Measurements from ENCODE around the gene KRT6B.
"Not testable (repeated sequence)": the region's sequence is repeated elsewhere in the genome, so short reads cannot be mapped to it uniquely, and the experiment has no call there.

The KRT6B gene

DNA sequence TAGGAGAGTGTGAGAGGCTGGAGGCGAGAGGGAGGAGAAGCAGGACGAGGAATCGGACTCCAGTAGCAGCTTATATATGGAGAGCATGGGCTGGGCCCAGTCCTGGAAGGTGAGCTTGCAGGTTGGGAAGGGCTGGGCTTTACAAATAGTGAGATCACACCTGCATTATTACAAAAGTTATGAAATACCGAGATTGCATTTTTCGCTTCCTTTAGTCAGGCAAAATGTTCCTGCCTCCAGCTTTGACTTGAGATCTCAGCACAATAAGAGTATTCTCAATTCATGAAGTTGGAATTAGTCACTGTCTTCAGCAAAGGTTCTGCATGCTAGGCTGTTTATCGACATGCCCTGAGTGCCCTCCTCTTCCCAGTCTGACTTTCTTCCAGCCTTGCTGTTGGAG, at the start of gene KRT6B:
Gene KRT6B (minus strand): TSS at position 46 of the 400 bp plus-strand sequence. CDS start 68 bp downstream, outside the sequence.
- DNase-seq: no peak

DNA sequence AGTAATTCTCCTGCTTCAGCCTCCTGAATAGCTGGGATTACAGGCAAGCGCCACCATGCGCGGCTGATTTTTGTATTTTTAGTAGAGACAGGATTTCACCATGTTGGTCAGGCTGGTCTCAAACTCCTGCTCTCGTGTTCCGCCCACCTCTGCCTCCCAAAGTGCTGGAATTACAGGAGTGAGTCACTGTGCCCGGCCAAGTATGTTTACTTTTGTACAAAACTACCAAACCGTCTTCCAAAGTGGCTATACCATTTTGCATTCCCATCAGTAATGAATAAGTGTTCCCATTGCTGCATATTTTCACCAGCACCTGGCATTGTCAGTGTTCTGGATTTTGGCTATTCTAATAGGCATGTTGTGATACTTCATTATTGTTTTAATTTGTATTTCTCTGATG, 49.5 kb upstream of the KRT6B start:
- no peak for DNase-seq

DNA sequence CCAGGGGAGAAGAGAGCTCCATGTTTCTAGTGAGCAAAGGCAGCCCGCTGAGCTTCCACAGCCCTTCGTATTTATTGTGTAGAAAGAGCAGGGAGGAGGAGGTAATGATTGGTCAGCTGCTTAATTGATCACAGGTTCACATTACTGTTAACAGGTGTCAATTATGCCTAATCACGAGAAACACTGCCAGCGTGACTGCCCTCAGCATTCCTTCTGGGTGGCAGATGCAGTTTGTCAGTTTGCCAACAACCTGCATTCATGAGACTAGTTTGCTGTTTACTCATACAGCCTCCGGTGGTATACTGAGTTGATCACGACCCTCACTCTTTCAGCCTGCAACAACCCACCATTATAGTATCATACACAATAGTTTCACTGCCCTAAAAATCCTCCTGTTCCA, 48.6 kb upstream of the KRT6B start:
- DNase-seq: not testable (repeated sequence)

DNA sequence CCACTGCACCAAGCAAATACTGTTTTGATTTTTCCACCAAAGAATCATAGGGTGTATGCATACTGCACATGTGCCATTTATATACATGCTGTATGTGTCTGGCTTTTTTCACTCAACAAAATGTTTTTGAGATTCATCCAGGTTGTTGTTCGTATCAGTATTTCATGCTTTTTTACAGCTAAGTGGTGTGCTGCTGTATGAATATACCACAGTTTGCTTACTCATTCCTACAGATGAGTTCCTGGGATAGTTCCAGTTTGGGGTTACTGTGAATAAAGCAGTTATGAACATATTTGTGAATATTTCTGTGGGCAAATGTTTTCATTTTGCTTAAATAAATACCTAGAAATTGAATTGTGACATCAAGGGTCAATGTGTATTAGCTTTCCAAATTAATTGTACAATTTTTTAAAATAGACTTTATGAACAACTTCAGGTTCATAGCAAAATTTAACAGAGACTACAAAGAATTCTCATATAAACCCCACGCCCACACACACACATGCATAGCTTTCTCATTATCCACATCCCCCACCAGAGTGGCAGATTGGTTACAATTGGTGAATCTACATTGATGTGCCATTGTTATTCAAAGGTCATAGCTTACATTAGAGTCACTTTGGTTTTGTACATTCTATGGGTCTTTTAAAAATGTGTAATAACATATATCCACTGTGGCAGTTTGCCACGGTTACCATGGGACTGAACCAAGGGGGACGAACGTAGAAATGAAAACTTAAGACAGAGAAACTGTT, 48.0 kb upstream of the KRT6B start:
- no peak for DNase-seq

DNA sequence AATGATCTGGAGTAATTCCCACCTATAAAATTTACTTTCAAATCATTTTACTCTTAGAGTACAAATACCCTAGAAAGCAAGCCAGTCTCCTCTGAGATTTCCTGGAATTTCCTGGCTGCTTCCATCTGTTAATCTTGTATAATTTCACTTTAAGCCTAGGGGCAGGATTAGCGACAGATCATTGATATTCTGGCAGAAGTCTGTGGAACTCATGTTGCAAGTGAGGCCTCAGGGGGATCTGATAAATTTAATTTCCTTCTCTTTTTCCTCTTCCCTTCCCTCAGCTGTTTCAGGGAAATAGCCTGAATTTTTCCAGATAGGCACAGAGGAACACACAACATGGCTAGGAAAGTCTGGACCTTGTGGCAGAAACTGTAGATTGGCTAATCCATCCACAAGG, 47.0 kb upstream of the KRT6B start:
- no peak for DNase-seq

DNA sequence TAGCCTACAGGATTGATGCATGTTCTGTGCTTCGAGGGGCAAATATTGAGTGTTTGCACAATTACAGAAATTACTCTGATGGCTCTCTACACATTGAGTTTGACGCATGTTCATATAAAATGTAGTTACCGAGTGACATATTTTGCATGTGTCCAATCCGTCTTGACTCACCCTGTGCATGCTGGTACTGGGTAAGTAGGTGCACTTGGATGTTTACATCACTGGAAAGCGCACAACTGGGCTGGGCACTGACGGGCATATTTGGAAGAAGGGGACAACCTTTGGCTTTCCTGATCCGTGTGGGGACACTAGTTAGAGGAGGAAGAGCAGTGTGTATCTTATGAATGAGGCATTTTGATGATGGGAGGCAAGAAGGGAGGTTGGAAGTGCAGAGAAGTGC, 46.0 kb upstream of the KRT6B start:
- DNase-seq: no peak

DNA sequence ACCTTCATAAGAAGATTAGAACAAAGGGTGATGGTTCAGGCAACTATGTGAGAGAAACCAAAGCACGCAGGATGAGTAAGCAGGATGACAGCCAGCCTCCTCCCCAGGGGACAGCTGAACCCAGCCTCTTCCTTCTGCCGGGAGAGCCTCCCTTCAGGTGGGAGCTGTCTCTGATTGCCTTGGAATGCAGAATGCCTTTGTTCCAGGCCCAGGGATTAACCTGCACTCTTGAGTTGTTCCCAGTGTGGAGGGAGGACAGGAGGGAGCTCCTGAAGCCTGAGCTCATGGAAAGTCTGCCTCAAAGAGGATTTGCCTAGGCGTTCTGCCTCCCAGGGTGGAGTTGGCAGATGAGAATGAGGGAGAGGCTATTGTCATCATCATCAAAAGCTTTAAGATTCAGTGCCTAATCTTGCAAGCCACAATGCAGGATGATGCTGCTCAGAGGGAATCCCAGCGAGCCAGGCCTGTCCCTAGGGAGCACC, 44.7 kb upstream of the KRT6B start:
- DNase-seq: no peak

DNA sequence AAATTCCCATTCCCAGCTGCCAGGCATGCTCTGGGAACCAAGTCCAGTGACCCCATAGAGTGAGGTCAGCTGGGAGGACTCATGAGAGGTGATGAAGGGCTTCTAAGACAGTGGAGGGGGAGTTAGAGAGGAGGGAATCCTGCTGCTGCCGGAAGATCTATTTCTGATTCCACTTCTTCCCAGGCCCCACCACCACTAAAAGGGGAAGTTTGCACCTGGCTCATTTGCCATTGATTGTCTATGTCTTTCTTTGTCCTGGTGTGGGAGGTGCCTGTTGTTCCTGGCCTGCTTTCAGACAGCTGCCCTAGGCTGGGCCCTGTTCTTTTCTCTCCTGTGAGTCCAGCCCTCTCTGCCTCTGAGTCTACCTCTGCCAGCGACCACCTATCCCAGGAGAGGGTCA, 44.1 kb upstream of the KRT6B start:
- DNase-seq: no peak

DNA sequence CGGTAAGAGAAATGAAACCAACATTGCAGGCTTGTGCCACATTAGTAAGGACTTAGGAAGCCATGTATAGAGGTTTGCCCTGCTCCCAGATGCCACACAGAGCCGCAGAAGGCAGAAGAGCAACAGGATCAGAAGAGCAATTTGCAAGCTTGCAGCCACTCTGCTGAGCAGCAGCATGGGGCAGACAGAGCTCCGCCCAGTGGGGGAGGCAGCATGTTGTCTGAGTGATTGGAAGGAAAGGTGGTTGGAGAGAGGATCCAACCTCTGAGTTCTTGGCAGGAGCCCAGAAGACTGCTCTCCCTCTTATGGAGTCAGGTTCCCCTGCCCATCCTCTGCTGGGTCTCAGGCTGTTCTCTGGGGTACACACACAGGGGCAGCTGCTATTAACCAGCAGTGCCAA, 43.4 kb upstream of the KRT6B start:
- no peak for DNase-seq

DNA sequence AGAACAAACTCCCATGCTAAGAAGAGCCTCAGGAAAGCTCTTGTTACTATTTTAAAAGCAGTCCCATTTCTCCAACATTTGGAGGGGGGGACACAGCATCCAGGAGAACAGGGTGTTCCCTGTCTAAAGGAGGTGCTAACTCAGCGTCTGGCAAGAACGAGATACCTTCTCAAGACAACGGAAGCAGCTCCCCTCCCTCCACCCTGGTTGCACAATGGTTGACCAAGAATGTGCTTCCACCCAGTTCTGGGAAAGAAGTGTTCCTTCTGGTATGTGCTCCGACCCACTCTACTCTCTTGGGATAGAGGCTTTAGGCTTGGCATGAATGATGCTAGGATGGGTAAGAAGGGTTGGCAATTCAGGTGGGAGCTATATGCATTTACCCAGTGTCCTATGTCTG, 42.6 kb upstream of the KRT6B start:
- no peak for DNase-seq

DNA sequence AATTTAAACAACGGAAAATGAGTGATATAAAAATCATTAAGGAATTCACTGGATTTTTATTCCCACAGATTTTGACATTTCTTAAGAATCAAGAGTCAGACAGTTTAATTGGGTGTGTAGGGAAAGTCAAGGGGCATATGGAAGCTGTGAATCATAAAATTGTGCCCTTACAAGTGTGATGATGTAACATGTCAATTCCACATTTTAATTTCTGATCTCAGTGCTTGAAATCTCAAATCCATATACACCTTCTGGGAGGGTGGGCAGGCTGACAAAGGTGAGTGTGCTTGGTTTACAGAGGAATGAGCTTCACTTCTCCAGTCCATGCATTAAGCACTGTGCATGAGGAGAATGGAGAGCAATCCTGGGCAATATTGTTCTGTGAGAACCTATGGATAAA, 42.2 kb upstream of the KRT6B start:
- no peak for DNase-seq

DNA sequence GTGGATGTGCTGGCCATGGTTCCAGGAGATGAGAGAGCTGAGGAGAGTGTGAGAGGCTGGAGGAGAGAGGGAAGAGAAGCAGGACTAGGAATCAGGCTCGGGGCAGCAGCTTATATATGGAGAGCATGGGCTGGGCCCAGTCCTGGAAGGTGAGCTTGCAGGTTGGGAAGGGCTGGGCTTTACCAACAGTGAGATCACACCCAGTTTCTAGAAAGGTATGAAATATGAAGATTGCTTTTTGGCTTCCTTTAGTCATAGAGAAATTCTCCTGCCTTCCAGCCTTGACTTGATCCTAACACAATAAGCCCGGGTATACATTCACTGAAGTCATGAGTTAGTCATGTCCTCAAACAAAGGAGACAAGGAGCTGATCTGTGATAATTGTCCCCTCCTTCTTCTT, 41.2 kb upstream of the KRT6B start, which contains the start of gene KRT6A:
Gene KRT6A (minus strand): TSS at position 86 of the 400 bp plus-strand sequence. CDS start 69 bp downstream, at position 17.
- no peak for DNase-seq

DNA sequence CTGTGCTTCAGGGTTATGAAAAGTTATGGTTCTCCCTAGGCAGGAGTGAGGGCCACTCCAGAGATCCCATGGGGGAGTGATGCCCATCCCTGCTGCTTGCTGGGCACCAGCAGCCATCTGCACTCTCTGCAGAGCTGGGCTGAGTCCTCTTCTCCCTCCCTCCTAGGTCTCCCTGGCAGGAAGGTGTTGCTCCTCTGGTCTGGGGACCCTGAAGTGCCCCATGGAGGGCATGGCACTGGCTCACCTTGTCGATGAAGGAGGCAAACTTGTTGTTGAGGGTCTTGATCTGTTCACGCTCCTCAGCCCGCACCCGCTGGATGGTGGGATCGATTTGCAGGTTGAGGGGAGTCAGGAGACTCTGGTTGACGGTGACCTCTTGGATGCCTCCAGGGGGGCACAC, 40.5 kb upstream of the KRT6B start:
- DNase-seq: not testable (repeated sequence)

DNA sequence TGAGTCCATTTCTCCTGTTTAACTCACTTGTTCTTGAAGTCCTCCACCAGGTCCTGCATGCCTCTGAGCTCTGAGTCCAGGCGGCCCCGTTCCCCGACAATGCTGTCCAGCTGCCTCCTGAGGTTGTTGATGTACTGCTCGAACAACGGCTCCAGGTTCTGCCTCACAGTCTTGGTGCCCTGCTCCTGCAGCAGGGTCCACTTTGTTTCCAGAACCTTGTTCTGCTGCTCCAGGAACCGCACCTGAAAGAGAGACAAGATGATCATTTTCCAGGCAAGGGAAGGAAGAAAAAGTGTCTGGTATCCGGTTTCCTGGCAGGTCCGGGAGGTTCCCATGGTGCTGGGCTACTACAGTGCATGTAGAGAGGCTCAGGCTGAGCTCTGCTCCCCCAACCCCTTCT, 39.5 kb upstream of the KRT6B start:
- not testable (repeated sequence) for DNase-seq

DNA sequence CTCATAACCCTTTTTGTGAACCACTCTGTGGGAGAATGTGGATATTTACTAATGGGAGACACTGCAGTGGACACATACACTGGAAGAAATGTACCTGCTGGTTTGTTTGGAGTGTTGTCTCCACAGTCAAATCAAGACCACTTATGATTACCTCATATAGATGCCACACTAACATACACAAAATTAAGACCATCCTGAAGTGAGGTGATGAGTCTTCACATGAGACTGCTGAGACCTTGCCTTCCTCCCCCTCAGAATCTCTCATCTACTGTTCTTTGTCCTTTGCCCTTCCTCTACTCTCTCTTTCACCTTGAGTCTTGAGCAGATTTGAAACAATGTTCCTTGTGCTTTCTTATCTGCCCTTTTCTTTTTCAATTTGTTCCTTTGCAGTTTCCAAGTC, 36.8 kb upstream of the KRT6B start:
- no peak for DNase-seq

DNA sequence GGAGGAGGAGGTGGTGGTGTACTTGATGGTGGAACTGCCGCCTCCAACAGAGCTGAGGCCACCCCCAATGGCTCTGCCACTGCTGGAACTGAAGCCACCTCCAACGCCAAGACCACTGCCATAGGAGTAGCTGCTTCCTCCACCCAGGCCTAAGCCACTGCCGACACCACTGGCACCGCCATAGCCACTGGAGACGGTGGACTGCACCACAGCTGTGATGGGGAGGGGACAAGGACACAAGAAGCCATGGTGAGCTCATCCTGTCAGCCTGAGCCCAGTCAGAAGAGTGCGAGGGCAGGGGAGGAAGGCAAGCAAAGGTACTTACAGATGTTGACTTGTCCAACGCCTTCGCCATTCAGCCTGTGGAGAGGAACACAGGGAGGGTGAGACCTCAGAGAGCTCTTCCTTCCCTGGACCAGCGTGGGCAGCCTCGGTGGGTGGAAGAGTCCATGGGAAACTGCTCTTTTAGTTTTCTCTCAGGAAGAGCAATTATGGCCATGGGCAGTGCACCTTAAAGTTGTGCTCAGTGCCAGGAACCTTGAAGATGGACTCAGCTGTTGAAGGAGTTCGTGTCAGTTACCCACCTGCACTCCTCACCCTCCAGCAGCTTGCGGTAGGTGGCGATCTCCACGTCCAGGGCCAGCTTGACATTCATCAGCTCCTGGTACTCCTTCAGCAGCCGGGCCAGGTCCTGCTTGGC, 35.9 kb upstream of the KRT6B start:
- DNase-seq: not testable (repeated sequence)

DNA sequence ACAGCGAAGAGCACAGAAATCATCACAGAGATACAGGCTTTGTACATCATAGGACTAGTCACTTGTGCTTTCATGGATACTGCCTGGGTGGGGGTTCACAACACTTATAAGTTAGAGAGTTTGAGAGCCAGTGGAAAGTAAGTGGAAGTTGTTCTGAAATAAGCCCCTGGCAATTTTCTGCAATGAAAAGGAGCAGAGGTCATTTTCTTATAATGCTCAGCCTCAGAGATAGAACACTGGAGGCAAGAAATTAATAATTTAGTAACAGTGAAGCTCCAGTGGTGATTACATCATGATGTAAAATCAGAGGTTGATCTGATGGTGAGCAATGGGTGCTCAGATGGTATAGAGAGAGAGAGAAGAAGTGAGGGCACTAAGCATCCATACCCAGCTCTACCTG, 35.3 kb upstream of the KRT6B start:
- DNase-seq: no peak

DNA sequence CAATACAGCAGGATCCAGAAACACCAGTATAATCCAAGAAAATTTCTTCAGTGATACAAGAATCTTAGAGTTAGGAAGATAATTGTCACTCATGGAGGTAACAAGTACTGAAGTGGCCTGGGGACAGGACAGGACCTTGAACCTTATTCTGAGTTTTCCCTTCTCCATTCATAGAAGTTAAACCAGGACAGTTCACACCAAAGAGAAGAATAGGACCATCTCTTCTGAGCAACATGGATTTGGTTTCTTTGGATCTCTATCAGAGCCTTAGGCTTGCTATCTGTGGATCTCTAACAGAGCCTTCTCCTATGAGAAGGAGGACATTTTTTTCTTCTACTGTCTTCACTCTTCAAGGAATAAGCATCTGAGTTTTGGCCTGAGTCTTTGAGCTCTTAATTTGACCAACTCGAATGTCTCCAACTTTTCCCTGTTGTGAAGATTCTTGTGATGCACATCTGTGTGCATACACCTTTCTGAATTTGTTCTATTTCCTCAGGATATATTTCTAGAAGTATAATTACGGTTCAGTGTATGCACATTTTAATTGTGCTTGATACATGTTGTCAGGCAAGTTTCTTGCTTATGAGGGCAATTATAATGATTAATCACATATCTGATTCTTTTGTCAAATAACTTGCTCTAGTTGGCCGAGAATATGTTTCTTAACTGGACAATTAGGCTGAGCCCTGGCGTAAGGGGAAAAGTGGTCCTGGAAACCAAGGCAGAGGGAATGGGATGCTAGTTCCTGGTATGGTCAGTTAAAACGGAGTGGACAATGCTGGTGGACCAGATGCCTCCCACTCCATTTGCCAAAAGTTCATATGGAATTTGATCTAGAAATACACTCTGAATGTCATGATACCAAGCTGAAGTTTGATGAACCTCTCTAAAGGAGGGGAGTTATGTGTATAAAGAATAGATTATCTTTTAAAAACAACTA, 34.5 kb upstream of the KRT6B start:
- no peak for DNase-seq

DNA sequence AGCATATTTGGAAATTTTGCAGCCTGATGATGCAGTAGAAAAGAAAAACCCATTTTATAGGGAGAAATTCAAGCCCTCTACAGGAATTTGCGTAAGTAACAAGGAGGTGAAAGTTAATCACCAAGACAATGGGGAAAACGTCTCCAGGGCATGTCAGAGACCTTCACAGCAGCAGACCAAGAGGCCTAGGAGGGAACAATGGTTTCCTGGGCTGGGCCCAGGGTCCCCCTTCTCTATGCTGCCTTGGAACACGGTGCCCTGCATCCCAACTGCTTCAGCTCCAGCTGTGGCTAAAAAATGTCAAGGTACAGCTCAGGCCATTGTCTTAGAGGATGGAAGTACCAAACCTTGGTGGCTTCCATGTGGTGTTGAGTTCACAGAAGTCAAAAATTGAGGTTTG, 28.1 kb upstream of the KRT6B start:
- no peak for DNase-seq

DNA sequence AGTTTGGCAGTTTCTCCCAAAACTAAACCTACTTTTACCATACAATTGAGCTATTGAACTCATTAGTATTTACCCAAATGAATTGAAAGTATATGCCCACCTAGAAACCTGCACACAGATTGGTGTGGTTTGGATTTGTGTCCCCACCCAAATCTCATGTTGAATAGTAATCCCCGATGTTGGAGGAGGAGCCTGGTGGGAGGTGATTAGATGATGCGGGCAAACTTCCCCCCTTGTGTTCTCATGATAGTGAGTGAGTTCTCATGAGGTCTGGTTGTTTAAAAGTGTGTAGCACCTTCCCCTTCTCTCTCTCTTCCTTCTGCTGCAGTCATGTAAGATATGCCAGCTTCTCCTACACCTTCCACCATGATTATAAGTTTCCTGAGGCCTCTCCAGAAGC, 25.7 kb upstream of the KRT6B start:
- no peak for DNase-seq

DNA sequence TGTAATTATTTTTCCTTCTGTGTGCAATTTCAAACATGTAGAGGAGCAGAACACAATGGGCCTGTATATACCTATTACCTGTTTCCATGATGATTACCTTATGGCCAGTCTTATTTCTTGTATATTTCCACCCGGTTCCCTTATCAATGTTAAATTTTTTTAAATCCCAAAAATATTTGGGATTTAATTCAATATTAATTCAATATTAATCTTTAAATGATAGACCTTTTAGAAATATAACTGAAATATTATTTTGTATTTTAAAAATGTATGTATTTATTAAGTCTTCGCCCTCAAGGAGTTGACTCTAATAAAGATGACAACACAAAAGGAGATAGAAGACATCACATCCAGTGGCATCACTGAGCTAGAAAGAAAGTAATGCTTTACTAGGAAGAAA, 22.3 kb upstream of the KRT6B start:
- DNase-seq: no peak

DNA sequence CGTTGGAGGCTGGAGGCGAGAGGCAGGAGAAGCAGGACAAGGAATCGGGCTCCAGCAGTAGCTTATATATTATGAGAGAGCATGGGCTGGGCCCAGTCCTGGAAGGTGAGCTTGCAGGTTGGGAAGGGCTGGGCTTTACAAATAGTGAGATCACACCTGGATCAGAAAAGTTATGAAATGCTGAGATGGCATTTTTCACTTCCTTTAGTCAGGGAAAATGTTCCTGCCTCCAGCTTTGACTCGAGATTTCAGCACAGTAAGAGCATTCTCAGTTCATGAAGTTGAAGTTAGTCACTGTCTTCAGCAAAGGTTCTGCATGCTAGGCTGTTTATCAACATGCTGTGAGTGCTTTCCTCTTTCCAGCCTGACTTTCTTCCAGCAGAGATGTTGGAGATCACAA, 21.8 kb upstream of the KRT6B start, which contains the start of gene KRT6C:
Gene KRT6C (minus strand): TSS at position 38 of the 400 bp plus-strand sequence. CDS start 68 bp downstream, outside the sequence.
- no peak for DNase-seq

DNA sequence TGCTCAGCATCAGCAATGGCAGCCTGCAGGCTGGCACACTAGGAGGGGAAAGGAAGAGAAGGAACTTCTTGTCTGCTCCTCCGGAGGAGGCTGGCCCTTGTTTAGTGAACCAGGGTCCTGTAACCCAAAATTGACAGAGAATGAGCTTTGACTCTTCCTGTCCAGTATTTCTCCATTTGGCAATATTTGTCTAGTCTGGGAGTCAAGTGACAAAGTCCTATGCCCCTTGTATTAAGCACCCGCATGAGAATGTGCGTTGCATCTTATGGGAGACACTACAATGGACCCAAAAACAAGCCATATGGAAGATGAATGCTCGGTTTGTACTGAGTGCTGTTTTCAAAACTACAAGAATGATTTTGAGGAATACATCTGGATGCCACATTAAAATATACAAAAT, 17.9 kb upstream of the KRT6B start:
- DNase-seq: no peak

Data from stimulated activated CD8-positive, alpha-beta memory T cell treated with anti-CD3 and anti-CD28 coated beads, Interleukin-4, amount 100 ng/mL, for 48 hours (primary cell).